ENCODE measurements around the gene NMNAT2.
A peak's percentile ranks its signal among the peaks of the same experiment; 100 is the strongest.
"Not testable (repeated sequence)": the region's sequence is repeated elsewhere in the genome, so short reads cannot be mapped to it uniquely, and the experiment has no call there.

Gene NMNAT2

GRCh38 chr1:183274836-183275235 lies 143.3 kb downstream of the NMNAT2 start:
- DNase-seq (ENCODE audit: low read depth): no peak
- H3K4me3 ChIP-seq (ENCODE audit: low read depth, low read length): no peak overlapping the region
- no peak for TF ChIP-seq CTCF (IDR thresholded peaks at IDR 0.05; ENCODE audit: low read depth, low read length)
- TF ChIP-seq MAX (IDR thresholded peaks at IDR 0.05; ENCODE audit: low read depth, low read length): no peak
- no peak for TF ChIP-seq POLR2A (IDR thresholded peaks at IDR 0.05; ENCODE audit: extremely low read depth, insufficient read length)
- TF ChIP-seq MYC (IDR thresholded peaks at IDR 0.05; ENCODE audit: low read depth, low read length): no peak

GRCh38 chr1:183273984-183274383 lies 144.2 kb downstream of the NMNAT2 start:
- H3K4me3 ChIP-seq (ENCODE audit: low read depth, low read length); DNase-seq (ENCODE audit: low read depth): not testable (repeated sequence)

- no peak overlapping the region for H3K4me3 ChIP-seq (ENCODE audit: low read depth, low read length)
- TF ChIP-seq CTCF (IDR thresholded peaks at IDR 0.05; ENCODE audit: low read depth, low read length) (no peak), MYC (IDR thresholded peaks at IDR 0.05; ENCODE audit: low read depth, low read length) (no peak)
- no peak for DNase-seq (ENCODE audit: low read depth)
Observed at GRCh38 chr1:183273300-183273699, 144.9 kb downstream of the NMNAT2 start.

- no peak for DNase-seq (ENCODE audit: low read depth)
Observed at GRCh38 chr1:183272390-183272848, 145.8 kb downstream of the NMNAT2 start.

GRCh38 chr1:183270541-183271141 lies 147.5 kb downstream of the NMNAT2 start:
- TF ChIP-seq MYC (IDR thresholded peaks at IDR 0.05; ENCODE audit: low read depth, low read length) (no peak), MAX (IDR thresholded peaks at IDR 0.05; ENCODE audit: low read depth, low read length) (no peak), POLR2A (IDR thresholded peaks at IDR 0.05; ENCODE audit: extremely low read depth, insufficient read length) (no peak), CTCF (IDR thresholded peaks at IDR 0.05; ENCODE audit: low read depth, low read length) (no peak)
- H3K4me3 ChIP-seq (ENCODE audit: low read depth, low read length): no peak overlapping the region
- no peak for DNase-seq (ENCODE audit: low read depth)

More at GRCh38 chr1:183272390-183272848, 145.8 kb downstream of the NMNAT2 start:
- TF ChIP-seq MAX (IDR thresholded peaks at IDR 0.05; ENCODE audit: low read depth, low read length): no peak
- no peak for TF ChIP-seq MYC (IDR thresholded peaks at IDR 0.05; ENCODE audit: low read depth, low read length)
- TF ChIP-seq POLR2A (IDR thresholded peaks at IDR 0.05; ENCODE audit: extremely low read depth, insufficient read length): no peak
- TF ChIP-seq CTCF (IDR thresholded peaks at IDR 0.05; ENCODE audit: low read depth, low read length): no peak
- no peak overlapping the region for H3K4me3 ChIP-seq (ENCODE audit: low read depth, low read length)

- no peak for TF ChIP-seq POLR2A (IDR thresholded peaks at IDR 0.05; ENCODE audit: extremely low read depth, insufficient read length)
- H3K4me3 ChIP-seq (ENCODE audit: low read depth, low read length): no peak overlapping the region
- DNase-seq (ENCODE audit: low read depth): peak; percentile 42
Observed at GRCh38 chr1:183267646-183268431, 150.3 kb downstream of the NMNAT2 start.
